A549 (cell line): ENCODE measurements around the gene PARP9. TPM values are rescaled to one million over a fixed set of nuclear protein-coding genes. Genes with fewer than 3 reads are reported as not detected.

Source experiments
- ATAC-seq, 2 experiments: fragments of 200-7000 bp in 1 of 2; fragments of >200 bp in 1 of 2; cut with Nextera tagmentation in 1 of 2; cut with Tn5 transposase in 1 of 2; 3 replicates each; pipeline versions ENCODE4 v1.8.0 to v1.9.1; 2018 to 2020; ENCODE audit warnings: mild to moderate bottlenecking in 1 of 2, moderate library complexity in 1 of 2
- CTCF ChIA-PET: fragments of 300-600 bp; sonication (Branson Sonifier 250); formaldehyde crosslinking; extraction: SDS; loops from one replicate; lab custom pipeline; 2021; ENCODE audit warnings: antibody characterized with exemption, inconsistent platforms; lab: Yijun Ruan, JAX
- POLR2A ChIA-PET: fragments of 350-600 bp; formaldehyde crosslinking; extraction: SDS; loops from one replicate; lab custom pipeline; 2021; ENCODE audit warnings: antibody characterized with exemption, inconsistent platforms; lab: Yijun Ruan, JAX
- DNase-seq, 2 experiments: peaks; one replicate each; pipeline versions ENCODE4 v3.0.0 to v3.0.0-alpha.2; 2011 to 2016; ENCODE audit warnings: low read depth in 1 of 2, low spot score in 1 of 2
- FAIRE-seq: peaks from 2 replicates; lab custom pipeline; 2011; peaks lifted over from hg19 to GRCh38; lab: Jason Lieb, UNC
- H3K27ac ChIP-seq, 2 experiments: fragments of >200 bp; sonication (Bioruptor Twin); formaldehyde crosslinking; 3 replicates each; pipeline ENCODE4 v1.5.1; 2016 to 2017
- H3K4me1 ChIP-seq: fragments of >200 bp; sonication (Bioruptor Twin); formaldehyde crosslinking; 3 replicates; pipeline ENCODE4 v1.6.1; 2016
- H3K4me2 ChIP-seq: fragments of >200 bp; sonication (Bioruptor Twin); formaldehyde crosslinking; 3 replicates; pipeline ENCODE4 v1.6.1; 2016
- H3K4me3 ChIP-seq: fragments of >200 bp; sonication (Bioruptor Twin); formaldehyde crosslinking; 3 replicates; pipeline ENCODE4 v1.5.1; 2016
- H3K9me3 ChIP-seq: fragments of >200 bp; sonication (Bioruptor Twin); formaldehyde crosslinking; 3 replicates; pipeline ENCODE4 v1.6.1; 2016
- BCL3 ChIP-seq: fragments of >200 bp; sonication (Bioruptor Twin); formaldehyde crosslinking; IDR thresholded peaks from 3 replicates; pipeline ENCODE4 v1.6.1; 2016
- CBX2 ChIP-seq: fragments of 200-600 bp; sonication (generic); IDR thresholded peaks from 2 replicates; pipeline ENCODE4 v1.6.1; 2016; ENCODE audit warnings: low read depth, mild to moderate bottlenecking, borderline replicate concordance
- CBX8 ChIP-seq: fragments of 200-600 bp; sonication (generic); IDR thresholded peaks from 2 replicates; pipeline ENCODE4 v1.6.1; 2016
- CEBPB ChIP-seq, 2 experiments: fragments of >200 bp in 1 of 2; sonication (Bioruptor Twin) in 1 of 2; formaldehyde crosslinking in 1 of 2; IDR thresholded peaks; 2 replicates each; pipeline ENCODE4 v1.6.1; 2012 to 2016
- CHD2 ChIP-seq: fragments of 150-350 bp; IDR thresholded peaks from 2 replicates; pipeline ENCODE4 v1.6.1; 2014; ENCODE audit warnings: low read length; ENCODE audit not compliant: partially characterized antibody
- CHD4 ChIP-seq: fragments of 200-600 bp; sonication (generic); IDR thresholded peaks from 2 replicates; pipeline ENCODE4 v1.6.1; 2016; ENCODE audit warnings: antibody characterized with exemption, mild to moderate bottlenecking, borderline replicate concordance
- EHF ChIP-seq: fragments of 250-450 bp; sonication (Bioruptor Pico); IDR thresholded peaks from 2 replicates; pipeline ENCODE4 v1.5.0; 2020; ENCODE audit warnings: mild to moderate bottlenecking
- EP300 ChIP-seq, 2 experiments: fragments of >200 bp; sonication (Bioruptor Twin); formaldehyde crosslinking; IDR thresholded peaks; 2 replicates in 1 of 2; 3 replicates in 1 of 2; pipeline ENCODE4 v1.6.1; 2016 to 2017
- ESRRA ChIP-seq: fragments of 150-350 bp; IDR thresholded peaks from 2 replicates; pipeline ENCODE4 v1.6.1; 2014; ENCODE audit warnings: mild to moderate bottlenecking, low read length, borderline replicate concordance
- FOSB ChIP-seq: fragments of 250-450 bp; sonication (Bioruptor Pico); IDR thresholded peaks from 2 replicates; pipeline ENCODE4 v1.5.0; 2020; ENCODE audit warnings: mild to moderate bottlenecking, moderate library complexity
- HOXA7 ChIP-seq: fragments of 250-450 bp; sonication (Bioruptor Pico); IDR thresholded peaks from 2 replicates; pipeline ENCODE4 v1.5.0; 2020; ENCODE audit warnings: mild to moderate bottlenecking, moderate library complexity
- HOXB13 ChIP-seq: fragments of 250-450 bp; sonication (Bioruptor Pico); IDR thresholded peaks from 2 replicates; pipeline ENCODE4 v1.5.0; 2020; ENCODE audit warnings: low read depth, mild to moderate bottlenecking, moderate library complexity
- HOXB5 ChIP-seq: fragments of 250-450 bp; sonication (Bioruptor Pico); IDR thresholded peaks from 2 replicates; pipeline ENCODE4 v1.5.0; 2020; ENCODE audit warnings: mild to moderate bottlenecking, moderate library complexity
- JUNB ChIP-seq: fragments of >200 bp; sonication (Bioruptor Twin); formaldehyde crosslinking; IDR thresholded peaks from 2 replicates; pipeline ENCODE4 v1.6.1; 2016
- MAFK ChIP-seq: fragments of 450-650 bp; IDR thresholded peaks from 2 replicates; pipeline ENCODE4 v1.6.1; 2014; ENCODE audit not compliant: partially characterized antibody
- NPAS2 ChIP-seq: fragments of 250-450 bp; sonication (Bioruptor Pico); IDR thresholded peaks from 2 replicates; pipeline ENCODE4 v1.8.0; 2022; ENCODE audit warnings: mild to moderate bottlenecking, moderate library complexity, borderline replicate concordance
- POLR2AphosphoS2 ChIP-seq: conservative IDR thresholded peaks from 2 replicates; pipeline ENCODE4 v1.6.1; 2012; ENCODE audit warnings: low read length, improper control_type of control experiment, inconsistent platforms
- RARB ChIP-seq: fragments of 250-450 bp; sonication (Bioruptor Pico); IDR thresholded peaks from 2 replicates; pipeline ENCODE4 v1.8.0; 2021; ENCODE audit warnings: mild to moderate bottlenecking, moderate library complexity
- SREBF2 ChIP-seq: fragments of 450-650 bp; IDR thresholded peaks from 2 replicates; pipeline ENCODE4 v1.6.1; 2014; ENCODE audit warnings: mild to moderate bottlenecking, moderate library complexity
- ZNF302 ChIP-seq: fragments of 250-450 bp; sonication (Bioruptor Pico); IDR thresholded peaks from 2 replicates; pipeline ENCODE4 v1.9.0; 2021; ENCODE audit warnings: inconsistent platforms, mild to moderate bottlenecking, moderate library complexity
- WGBS: methylation state at CpG from one replicate; pipeline ENCODE4 v1.1.6; 2017; ENCODE audit errors: missing lambda C conversion rate; 5-methylcytosine and 5-hydroxymethylcytosine counted together
- polyA plus RNA-seq, 4 experiments: library from polyadenylated mRNA; depleted of rRNA in 3 of 4; stranded (reverse); fragments of >200 nt; fragmentation: RNase III in 1 of 4; extraction: RNeasy Plus Mini Kit Qiagen cat#74134 plus additional on column Dnase treatment in 1 of 4; gene quantifications; 2 replicates in 3 of 4; 3 replicates in 1 of 4; pipeline ENCODE4 v1.2.3, GENCODE V29; 2011 to 2017

Gene PARP9
- polyA plus RNA-seq, 2 of the 4 experiments (the other 2 are of a cell fraction) = 4.5 to 12.6 TPM

DNA sequence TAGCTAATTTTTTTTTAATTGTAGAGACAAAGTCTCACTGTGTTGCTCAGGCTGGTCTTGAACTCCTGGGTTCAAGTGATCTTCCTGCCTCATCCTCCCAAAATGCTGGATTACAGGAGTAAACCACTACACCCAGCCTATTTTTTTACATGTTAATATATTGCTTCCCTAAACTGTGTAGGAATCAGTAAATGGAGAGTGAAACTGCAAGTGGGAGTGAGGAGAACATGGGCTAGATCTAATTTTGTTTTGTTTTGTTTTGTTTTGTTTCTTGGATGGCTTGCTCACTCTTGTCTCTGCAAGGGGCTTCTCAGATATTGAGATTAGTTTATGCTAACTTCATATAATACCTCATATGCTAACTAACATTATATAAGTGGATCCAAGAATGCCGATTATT lies 44.8 kb upstream of the PARP9 start:
- H3K27ac ChIP-seq = no peak overlapping the region

DNA sequence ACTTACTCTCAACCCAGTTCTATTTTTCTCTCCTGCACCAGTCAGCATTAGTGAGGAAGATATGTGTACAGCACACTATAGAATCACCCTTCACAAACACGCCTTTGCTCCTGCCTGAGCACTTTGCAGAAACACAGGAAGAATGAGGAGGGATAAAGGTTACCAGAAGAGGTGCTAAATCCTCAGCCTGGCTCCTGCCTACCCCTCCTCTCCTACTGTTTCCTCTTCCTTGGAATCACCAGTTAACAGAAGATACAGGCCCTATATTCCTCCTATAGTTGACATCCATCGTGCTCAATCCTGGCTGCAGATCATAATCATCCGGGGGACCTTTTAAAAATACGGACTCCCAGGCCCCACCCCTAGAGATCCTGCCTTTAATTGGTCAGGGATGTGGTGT lies 42.2 kb upstream of the PARP9 start:
- ATAC-seq = no peak

More for the DNA sequence above, 44.8 kb upstream of the PARP9 start:
- DNase-seq (no peak), ATAC-seq (no peak), FAIRE-seq (no peak)
- TF ChIP-seq ZNF302 (CRISPR knock-in tag) (no peak), CHD2 (no peak)
- Histone ChIP-seq H3K4me1 (peaks cover 5% of the 10 kb centered on the region), H3K4me3 (no peak overlapping the region), H3K9me3 (no peaks in the 10 kb centered on the region), H3K4me2 (no peak overlapping the region)
- ChIA-PET CTCF (no interaction called here), POLR2A (no interaction called here)
- WGBS = 89% methylated on average over 1 of the region's 1 CpG

DNA sequence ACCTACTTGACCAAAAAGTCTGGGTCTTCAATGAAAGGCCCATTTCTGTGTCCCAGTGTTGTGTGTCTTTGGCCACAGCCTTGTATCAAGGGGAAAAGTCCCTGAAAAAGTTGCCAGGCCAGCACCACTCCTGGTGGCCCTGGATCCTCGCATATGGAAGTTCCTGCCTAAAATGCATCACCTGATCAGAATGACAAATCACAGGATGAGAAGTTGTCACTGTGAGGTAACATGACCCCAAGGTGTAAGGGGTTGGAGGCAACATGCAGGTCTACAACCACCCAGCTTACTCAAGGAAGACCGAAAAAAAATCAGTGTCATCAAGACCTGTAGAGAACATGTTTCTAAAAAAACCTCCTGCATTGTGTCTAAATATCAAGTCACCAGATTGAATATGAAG lies 39.0 kb upstream of the PARP9 start:
- ChIA-PET CTCF (interaction anchor here (0.5 to 0.9 kb wide), 2 partner anchors 32 to 144 kb away, joined by 3 read pairs; no protein-coding TSS in a partner anchor), POLR2A (no interaction called here)
- no peak for TF ChIP-seq CEBPB (IDR thresholded peaks at IDR 0.05)
- TF ChIP-seq POLR2AphosphoS2 = no peak
- no peak for TF ChIP-seq BCL3
- no peak for TF ChIP-seq EP300 (IDR thresholded peaks at IDR 0.05)
- TF ChIP-seq ESRRA = no peak
- TF ChIP-seq JUNB = no peak
- no peak for TF ChIP-seq NPAS2 (CRISPR knock-in tag)
- TF ChIP-seq ZNF302 (CRISPR knock-in tag) = no peak
- WGBS = 55% methylated on average over 2 of the region's 2 CpGs
- H3K4me3 ChIP-seq = no peak overlapping the region
- DNase-seq (no peak), FAIRE-seq (no peak), ATAC-seq (no peak)
- H3K9me3 ChIP-seq = no peaks in the 10 kb centered on the region
- no peak overlapping the region for H3K4me2 ChIP-seq
- H3K4me1 ChIP-seq = no peaks in the 10 kb centered on the region
- H3K27ac ChIP-seq = no peak overlapping the region

More for the DNA sequence above, 42.2 kb upstream of the PARP9 start:
- H3K4me1 ChIP-seq = peaks cover 5% of the 10 kb centered on the region
- WGBS = 76% methylated on average over 4 of the region's 4 CpGs
- H3K4me2 ChIP-seq = no peak overlapping the region
- FAIRE-seq (no peak), DNase-seq (no peak)
- H3K27ac ChIP-seq = no peak overlapping the region
- no peak overlapping the region for H3K4me3 ChIP-seq
- POLR2A ChIA-PET = no interaction called here
- TF ChIP-seq RARB (CRISPR knock-in tag) (no peak), CHD4 (no peak)
- CTCF ChIA-PET = no interaction called here
- no peaks in the 10 kb centered on the region for H3K9me3 ChIP-seq

GRCh38 chr3:122602011-122602710 lies 38.1 kb upstream of the PARP9 start:
- Histone ChIP-seq H3K27ac (no peak overlapping the region), H3K4me2 (no peak overlapping the region), H3K9me3 (no peaks in the 10 kb centered on the region), H3K4me1 (no peaks in the 10 kb centered on the region), H3K4me3 (no peak overlapping the region)
- WGBS = 22% methylated on average over 5 of the region's 5 CpGs
- CTCF ChIA-PET = no interaction called here
- no peak for TF ChIP-seq CBX2
- ATAC-seq (no peak), FAIRE-seq (peak; percentile 84), DNase-seq (no peak)
- POLR2A ChIA-PET = no interaction called here

DNA sequence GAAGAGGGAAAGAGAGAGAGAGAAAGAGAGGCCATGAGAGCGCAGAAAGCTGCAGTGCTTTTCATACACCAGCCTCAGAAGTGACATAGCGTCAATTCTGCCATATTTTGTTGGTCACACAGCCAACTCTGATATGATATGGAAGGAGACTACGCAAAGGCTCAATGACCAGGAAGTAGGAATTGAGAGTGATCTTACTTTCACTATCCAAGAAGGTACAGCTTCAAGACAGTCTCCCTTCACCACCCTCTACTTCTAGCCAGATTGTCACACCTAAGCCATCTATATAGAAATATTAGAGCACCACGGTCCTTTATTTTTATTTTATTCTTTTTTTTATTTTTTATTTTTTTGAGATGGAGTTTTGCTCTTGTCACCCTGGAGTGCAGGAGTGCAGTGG lies 34.5 kb upstream of the PARP9 start:
- no peak for FAIRE-seq
- ChIA-PET POLR2A (no interaction called here), CTCF (interaction anchor here (1.9 kb wide), 1 partner anchor 15 kb away, joined by 6 read pairs; no protein-coding TSS in a partner anchor)
- no peak for DNase-seq
- no peaks in the 10 kb centered on the region for H3K4me1 ChIP-seq
- ATAC-seq = no peak
- TF ChIP-seq CHD4 (no peak), CBX8 (no peak), CBX2 (no peak), HOXB5 (no peak), POLR2AphosphoS2 (no peak), FOSB (CRISPR knock-in tag) (no peak), MAFK (no peak), NPAS2 (CRISPR knock-in tag) (no peak), EHF (CRISPR knock-in tag) (no peak), SREBF2 (no peak), CEBPB (IDR thresholded peaks at IDR 0.05) (no peak), HOXA7 (no peak), HOXB13 (no peak)
- H3K4me2 ChIP-seq = no peak overlapping the region
- no peak overlapping the region for H3K27ac ChIP-seq
- H3K9me3 ChIP-seq = no peaks in the 10 kb centered on the region
- 56% methylated on average over 4 of the region's 4 CpGs for WGBS
- H3K4me3 ChIP-seq = no peak overlapping the region
